Uterus (tissue), 2 donors: ENCODE data around the gene AKT3.

Experiments
- CTCF ChIP-seq, 4 experiments: fragments of 200-600 bp in 2 of 4; fragments of 450-650 bp in 2 of 4; sonication (generic) in 2 of 4; IDR thresholded peaks; one replicate each; pipeline ENCODE4 v1.5.1; 2016 to 2019; ENCODE audit warnings: antibody characterized with exemption in 4 of 4, mild to moderate bottlenecking in 2 of 4, moderate library complexity in 1 of 4
- POLR2A ChIP-seq, 2 donors: fragments of 450-650 bp; IDR thresholded peaks; one replicate each; pipeline ENCODE4 v1.6.1; 2016; ENCODE audit warnings: antibody characterized with exemption in 2 of 2, mild to moderate bottlenecking in 1 of 2, moderate library complexity in 1 of 2

- no peak for TF ChIP-seq POLR2A (IDR thresholded peaks at IDR 0.05)
- no peak for TF ChIP-seq CTCF (IDR thresholded peaks at IDR 0.05)
Observed at GRCh38 chr1:243706563-243706962, 143.5 kb downstream of the AKT3 start.
